OCI-M2 (cell line): ENCODE measurements around the gene APBA1.

ENCODE experiments used
- DNase-seq: peaks from one replicate; lab custom pipeline; 2025; ENCODE audit not compliant: unreplicated experiment; lab: John Stamatoyannopoulos, UW

The APBA1 gene

DNA sequence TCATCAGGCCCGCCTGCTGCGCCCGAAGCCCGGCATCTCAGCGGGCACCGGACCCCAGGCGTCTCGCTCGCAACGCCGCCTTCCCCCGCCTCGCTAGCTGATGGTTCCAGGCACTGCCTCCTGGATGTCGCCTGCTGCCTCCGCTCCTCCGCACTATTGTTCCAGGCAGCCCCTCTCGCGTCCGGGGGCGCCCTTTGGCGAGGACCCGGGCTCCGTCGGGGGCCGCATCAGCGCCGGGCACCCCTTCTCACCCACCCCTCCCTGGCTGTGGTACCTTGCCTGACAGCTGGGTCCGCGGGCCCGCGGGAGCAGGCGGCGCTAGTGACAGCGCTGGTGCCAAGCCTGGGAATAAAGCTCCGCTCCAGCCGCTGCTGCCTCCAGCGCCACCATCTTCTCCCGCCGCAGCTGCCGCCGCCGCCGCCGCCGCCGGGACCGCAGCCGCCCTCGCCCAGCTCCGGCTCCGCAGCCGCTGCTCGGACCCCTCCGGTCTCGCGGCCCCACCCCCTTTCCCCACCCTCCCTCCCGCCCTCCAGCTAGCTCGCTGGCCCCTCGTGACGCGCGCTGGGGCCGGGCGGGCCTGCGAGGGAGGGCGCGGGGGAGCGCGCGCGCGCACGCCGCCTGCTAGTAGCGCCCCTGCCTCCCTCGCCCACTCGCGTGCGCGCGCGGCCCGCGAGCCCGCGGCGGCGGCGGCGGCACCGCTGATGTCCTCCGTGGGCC lies at the start of gene APBA1:
Gene APBA1 (minus strand): TSS at position 493 of the 717 bp plus-strand sequence.
- no peak for DNase-seq

DNA sequence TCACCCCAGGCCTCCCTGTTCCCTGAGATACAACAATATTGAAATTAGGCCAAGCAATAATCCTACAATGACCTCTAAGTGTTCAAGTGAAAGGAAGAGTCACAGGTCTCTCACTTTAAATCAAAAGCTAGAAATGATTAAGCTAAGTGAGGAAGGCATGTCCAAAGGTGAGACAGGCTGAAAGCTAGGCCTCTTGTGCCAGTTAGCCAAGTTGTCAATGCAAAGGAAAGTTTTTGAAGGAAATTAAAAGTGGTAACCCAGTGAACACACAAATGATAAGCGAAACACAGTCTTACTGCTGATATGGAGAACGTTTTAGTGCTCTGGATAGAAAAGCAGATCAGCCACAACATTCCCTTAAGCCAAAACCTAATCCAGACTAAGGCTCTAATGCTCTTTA lies 47.8 kb upstream of the APBA1 start:
- no peak for DNase-seq

DNA sequence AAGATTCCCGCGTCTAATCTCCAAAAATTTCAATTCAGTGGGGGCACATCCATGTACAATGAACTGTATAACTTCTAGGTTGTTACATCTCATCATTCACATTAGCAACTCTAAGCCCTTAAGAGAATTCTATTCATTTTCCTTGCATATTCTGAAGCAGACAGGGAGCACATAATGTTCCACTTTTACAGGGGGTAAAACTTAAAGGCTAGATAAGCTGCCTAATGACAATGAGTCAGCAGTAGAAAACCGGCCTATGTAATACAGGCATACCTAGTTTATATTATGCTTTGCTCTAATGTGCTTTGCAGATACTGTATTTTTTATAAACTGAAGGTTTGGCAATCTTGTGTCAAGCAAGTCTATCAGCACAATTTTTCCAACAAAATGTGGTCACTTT lies 47.2 kb upstream of the APBA1 start:
- no peak for DNase-seq

DNA sequence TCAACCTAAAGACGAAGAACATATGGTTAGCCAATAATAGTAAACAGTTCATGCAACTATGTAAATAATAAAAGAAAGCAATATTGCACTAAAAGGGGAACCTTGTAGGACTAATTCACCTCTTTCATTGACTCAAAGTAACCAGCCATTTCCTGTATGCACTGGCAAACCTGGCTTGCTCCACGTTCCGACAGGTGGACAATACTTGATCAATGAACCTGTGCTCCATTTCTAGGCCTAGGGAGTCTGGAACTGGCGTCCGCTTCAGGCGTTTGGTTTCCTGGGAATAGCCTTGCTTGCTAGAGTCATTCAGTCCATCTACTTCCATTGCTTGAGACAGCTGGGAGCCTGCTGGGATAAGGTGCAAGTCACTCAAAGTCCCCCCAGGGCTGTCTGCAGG lies 46.0 kb upstream of the APBA1 start:
- no peak for DNase-seq

DNA sequence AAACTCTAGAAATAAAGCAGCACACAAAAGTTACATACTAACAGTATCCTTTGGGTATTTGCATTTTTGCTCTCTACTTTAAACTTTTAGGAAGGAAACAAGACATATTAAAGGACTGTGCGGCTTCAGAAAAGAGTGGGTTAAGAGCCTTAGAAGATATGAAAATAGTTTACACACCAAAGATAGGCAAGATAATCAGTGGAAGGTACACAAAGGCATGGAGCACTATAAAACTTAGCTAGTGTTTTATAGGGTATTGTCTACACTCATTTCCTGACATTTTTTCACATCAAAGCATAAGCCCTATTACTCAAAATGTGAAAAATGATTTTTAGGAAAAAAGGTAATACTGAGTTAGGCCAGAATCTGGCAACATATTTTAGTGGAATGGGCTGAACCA lies 43.7 kb upstream of the APBA1 start:
- DNase-seq: no peak

DNA sequence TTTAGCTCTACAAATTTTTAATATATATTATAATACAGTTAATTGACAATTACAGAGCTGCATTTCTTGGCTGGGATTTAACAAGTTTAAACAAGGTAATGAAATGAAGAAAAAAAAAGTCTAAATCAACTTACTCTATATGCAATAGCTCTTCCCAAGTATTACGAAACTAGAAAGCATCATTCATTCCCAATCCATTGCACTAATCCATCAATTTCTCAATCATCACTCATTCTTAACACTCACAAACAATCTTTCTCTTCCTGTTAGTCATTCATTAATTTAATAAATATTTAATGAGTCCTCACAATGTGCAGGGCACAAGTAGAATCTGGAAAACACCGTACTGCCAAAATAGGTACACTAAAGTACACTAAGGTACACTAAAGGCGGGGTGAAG lies 42.9 kb upstream of the APBA1 start:
- DNase-seq: no peak

DNA sequence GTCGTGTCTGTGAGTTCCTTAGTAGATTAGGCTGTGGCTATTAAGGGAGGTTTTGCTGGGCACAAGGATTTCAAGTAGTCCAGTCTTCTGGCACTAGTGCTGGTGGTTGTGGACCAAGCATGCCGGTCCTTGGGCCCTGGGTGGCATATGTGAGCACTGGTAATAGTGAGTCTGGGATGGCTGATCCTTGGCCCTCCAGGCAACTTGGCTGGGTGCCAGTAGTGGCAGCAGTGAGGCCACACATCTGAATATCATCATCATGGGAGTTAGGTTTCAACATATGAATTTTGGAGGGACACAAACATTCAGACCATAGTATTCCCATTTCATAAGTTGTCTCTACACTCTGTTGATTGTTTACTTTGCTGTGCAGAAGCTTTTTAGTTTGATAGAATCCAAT lies 25.3 kb upstream of the APBA1 start:
- no peak for DNase-seq

DNA sequence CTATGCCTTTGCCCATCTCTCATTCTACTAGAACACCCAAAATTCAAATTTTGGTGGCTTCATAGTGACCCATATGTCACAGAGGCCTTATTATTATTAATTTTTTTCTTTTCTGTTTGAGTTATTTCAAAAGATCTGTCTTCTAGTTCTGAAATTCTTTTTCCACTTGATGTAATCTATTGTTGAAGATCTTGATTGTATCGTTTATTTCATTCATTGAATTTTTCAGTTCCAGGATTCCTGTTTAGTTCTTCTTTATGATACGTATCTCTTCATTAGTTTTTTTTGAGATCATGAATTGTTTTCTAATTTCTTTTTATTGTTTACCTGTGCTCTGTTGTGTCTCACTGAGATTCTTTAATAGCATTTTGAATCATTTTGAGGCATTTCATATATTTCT lies 24.6 kb upstream of the APBA1 start:
- DNase-seq: no peak

DNA sequence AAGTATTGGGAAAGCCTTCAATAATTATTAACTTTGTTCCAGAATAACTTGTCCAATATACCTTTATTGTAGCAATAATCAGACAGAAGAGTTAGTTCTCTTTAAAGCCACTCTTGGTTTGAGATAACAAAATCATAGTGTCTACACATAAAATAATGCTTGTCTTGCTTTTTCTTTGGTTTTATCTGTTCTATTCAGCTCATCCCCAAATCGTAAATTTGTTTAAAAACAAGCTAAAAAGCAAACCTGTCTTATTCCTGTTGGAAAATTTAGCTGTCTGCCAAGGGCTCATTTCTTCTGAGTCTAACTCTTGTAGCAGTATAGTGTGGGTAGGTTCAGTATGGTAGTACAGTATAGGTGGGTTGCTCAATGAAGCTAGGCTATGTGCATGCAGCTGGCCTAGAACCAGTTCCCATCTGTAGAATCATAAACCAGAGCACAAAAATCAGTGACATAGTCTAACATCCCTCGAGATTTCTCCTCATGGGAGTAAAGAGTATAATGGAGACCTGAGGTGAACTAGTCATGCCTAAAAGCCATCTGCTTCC lies 17.9 kb upstream of the APBA1 start:
- no peak for DNase-seq

DNA sequence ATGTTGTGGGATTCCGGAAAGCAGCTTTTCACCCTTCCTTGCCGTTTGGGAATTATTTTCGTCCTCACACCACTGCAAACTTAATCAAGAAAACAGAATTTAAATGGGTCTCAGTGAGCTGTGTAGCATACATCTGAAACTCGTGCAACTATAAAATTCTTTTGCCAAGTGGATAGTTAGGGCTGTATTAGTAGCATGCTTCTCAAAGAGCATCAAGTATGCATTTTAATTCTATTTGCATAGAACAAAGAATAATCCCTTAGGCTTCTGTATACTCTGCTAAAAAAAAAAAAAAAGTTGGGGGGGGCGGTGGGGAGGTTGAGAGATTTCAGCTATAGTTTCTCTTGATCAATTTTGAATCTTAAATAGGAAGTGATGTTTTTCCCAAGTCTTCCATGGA lies 11.8 kb upstream of the APBA1 start:
- no peak for DNase-seq

DNA sequence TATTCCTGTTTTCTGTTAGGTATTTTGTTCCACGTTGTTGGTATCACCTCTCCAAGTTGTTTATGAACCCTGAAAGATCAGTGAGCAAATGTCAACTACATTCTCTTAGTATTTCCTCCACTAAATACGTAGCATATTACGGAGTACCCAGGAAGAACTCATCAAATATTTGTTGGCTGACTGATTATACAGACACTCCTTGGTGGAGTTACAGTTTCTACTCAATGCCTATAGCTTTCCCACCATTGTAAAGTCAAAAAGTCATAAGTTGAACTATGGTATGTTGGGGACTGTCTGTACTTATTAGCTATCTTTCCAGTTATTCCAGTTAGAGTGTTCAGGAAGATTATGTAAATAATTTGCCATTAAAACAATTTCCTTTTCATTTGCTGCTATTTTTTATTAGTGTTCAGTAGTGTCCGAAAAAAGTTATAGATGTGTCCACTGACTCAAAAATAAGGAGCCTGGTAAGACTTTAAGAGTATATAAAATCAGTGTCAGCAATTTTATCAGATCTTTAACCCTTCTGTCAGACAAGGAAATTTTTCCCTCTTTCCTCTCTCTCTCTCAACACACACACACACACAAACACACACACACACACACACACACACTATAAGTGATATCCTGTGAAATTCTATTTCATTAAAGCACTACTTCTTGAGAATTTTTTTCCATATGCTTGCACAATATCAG lies 6.8 kb upstream of the APBA1 start:
- DNase-seq: no peak

DNA sequence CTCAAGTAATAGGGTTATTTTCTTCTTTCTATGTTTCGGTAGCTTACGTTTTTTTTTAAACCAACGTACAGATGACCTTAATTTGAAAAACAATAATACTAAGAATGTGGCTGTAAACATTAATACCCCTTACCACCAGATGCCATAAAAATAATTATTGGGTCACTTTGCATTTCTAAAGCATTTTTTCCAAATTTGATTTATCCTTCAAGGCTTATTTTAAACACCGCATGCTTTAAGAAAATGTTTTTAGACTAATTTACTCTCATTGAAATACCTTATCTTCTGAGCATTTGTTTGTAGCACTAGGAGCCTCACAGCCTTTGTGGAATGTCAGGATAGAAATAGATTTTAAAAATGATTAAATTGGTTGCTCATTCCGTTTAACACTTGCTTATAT lies 5.8 kb upstream of the APBA1 start:
- no peak for DNase-seq

DNA sequence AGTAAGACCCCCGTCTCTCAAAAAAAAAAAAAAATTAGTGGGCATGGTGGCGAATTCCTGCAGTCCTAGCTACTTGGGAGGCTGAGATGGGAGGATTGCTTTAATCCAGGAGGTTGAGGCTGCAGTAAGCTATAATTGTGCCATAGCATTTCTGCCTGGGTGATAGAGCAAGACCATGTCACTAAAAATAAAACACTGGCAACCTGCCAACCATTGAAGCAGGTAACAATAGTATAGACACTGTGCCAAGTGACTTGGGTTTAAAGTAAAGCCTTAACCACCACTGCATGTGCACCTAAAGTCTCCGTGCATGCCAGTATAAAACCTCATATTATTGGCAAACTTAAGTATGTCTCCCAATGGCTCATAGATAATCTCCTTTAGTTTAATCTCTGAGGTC lies 3.4 kb upstream of the APBA1 start:
- no peak for DNase-seq

DNA sequence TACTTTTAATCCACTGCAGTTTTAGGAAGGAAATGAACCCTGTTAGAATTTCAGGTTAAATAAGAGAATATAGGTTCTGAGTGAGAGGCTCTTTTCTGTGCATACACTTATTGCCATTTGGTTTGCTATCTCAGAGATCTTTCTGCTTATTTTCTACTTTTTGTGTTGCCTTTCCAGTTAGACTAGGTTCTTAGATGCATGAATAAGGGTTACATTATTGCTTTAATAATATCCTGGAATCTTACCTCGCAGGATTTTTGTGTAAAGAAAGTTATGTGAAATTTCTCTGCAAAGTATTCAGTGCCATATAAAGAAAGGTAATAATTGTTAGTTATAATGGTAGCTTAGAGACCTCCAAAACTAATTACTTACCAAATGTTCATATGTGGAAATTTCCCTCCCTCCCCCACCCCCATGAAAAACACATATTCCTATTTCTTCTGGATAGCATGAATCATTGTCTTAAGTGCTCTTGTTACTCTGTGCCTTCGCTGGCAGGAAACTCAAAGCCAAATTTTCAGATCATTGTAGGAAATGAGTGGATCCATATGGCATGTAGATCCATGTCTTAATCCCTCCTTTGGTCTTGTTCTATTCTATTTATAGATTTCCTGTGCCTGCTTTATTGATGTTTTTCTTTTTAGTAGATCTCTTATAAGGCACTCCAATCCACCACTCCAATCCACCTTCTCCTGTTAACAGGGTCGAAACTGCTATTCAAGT lies 2.7 kb upstream of the APBA1 start:
- DNase-seq: no peak

DNA sequence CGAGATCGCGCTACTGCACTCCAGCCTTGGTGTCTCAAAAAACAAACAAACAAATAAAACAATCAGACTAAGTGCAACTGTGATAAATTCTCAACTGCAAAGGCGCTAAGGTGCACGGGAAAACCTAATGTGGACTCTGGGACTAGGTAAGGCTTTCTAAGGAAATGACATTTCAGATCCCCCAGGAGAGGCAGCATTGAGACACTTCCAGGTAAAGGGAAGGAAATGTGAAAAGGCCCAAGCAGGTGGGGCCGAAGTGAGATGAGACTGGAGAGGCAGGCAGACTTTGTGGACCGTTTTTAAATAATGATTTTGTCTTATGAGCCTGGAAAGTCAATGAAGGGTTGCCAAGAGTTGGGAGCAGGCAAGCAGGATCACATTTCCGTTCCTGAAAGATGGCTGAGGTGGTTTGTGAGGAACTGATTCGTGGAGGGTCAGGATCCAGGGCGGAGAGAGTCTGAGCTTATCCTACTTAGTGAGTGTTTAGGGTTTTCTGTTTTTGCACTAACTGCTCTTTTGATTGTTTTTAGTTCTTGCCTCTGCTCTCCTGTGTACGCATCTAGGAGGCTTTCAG lies 2.0 kb upstream of the APBA1 start:
- DNase-seq: no peak

DNA sequence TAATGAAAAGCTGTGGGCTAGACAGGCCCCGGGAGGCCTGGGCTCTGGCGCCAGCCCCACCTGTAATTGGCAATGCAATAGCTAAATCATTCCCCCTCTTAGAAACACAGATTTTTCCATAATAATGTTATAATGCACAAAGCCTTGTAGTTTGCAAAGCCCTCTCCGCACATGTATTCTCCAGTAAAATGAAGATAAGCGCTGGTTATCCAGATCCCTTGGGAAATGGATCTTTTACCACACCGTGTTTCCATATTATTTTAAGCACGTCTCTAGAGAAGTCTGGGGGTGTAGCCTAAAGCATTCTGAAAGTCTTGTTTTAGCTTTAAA lies 1.1 kb upstream of the APBA1 start:
- DNase-seq: no peak

DNA sequence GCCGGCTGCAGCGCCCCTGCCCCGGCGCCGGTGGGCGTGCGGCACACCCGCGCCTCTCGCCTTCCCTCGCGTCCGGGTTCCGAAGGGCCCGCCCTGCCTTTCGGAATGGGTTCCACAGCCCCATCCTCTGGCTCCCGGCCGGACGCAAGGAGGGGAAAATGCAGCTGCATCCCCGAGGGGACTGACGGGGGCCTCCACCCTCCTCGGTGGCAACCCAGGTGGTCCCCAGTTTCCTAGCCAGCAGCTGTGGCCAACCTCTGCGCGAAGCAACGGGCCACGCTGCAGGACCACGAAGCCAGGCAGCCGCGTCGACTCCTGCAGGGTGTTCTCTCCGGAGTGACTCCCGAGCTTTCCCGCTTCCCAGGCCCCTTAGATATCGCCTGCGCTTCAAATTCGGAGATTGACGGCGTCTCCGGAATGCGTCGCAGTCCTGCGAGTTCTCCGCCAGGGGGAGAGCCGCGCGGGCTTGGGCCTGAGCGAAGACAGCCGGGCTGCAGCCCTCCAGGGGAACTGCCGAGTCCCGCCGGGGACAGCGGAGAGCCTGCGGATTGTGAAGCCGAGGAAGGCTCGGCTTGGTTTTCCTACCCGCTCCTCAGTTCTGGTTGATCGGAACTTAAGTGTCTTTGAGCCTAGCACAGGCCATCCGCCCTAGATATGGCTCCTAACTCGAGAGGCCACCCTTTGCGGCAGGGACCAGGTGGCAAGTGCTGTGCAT lies 582 bp upstream of the APBA1 start:
- DNase-seq: peak; percentile 50

DNA sequence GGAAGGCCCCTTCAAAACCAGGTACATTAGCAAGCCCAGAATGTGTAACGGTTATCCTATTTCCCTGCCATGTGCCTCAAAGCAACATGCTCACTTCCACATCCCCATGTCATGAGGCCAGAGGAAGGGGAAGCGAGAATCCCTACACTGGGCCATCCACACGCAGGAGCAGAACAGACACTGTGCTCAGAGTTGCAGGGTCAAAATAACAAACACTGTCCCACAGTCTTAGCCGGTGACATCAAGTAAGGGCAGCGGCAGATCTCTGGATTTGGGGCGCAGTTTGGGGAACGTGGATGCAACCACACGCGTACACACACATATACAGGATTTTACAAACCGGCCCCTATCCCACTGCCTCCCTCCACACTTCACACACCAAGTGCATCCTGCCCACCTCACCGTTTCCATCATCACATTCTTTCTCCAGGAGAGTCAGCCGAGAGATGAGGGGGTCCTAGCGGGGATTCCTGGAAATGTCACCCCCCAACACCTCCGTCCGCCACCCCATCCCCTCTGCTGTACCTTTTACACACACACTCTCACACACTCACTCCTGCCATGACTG lies 776 bp downstream of the APBA1 start:
- DNase-seq: no peak

DNA sequence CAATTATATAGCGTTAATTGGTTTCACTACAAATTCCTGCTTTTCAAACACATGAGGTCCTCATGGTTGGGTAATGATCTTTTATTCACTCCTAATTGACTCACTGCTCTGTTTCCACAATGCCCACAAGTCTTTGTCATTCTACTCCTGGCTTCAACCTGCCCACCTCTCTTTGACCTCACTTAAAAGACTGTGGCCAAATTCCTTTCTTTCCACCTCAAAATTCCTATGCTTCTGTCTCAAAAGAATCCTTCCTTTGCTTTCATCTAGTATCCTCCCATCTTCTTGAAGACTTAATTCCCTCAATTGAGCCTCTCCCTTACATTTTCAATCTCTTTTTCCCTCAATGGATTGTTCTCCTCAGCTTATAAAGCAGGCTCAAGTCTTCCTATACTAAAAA lies 4.9 kb downstream of the APBA1 start:
- DNase-seq: no peak

DNA sequence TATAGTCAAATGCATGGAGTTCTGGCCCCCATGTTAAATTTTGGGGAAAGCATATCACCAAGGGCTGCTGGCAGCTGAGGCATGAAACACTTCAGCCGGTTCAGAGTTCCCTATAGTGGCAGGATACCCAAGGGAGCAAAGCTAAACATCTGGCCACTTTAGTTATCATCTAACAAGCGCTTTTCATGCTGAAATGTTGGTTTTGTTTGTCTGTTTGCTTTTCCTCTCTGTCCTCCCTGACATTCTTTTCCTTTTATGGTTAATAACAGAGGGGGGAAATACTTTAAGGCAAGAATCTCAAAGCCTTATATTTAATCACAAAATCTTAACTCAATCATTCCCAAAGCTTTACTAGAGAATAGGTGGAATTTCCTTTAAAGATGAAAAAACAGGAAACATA lies 11.9 kb downstream of the APBA1 start:
- no peak for DNase-seq
